Suprapubic skin (tissue), 3 donors: ENCODE data around the gene ANKRD17.

Experiments used
- EP300 ChIP-seq: sonication (generic); formaldehyde crosslinking; IDR thresholded peaks from one replicate; pipeline ENCODE4 v1.6.1; 2017; ENCODE audit warnings: antibody characterized with exemption
- POLR2A ChIP-seq, 2 donors: fragments of 450-650 bp; IDR thresholded peaks; one replicate each; pipeline ENCODE4 v1.6.1; 2017; ENCODE audit warnings: antibody characterized with exemption in 2 of 2, mild to moderate bottlenecking in 2 of 2, moderate library complexity in 2 of 2
- TF ChIP-seq, protein P1 (sequence below), 2 donors: fragments of 200-600 bp in 1 of 2; fragments of 450-650 bp in 1 of 2; sonication (generic) in 1 of 2; IDR thresholded peaks; one replicate each; pipeline ENCODE4 v1.5.1; 2016 to 2019; ENCODE audit warnings: antibody characterized with exemption in 2 of 2, mild to moderate bottlenecking in 1 of 2, moderate library complexity in 1 of 2

DNA sequence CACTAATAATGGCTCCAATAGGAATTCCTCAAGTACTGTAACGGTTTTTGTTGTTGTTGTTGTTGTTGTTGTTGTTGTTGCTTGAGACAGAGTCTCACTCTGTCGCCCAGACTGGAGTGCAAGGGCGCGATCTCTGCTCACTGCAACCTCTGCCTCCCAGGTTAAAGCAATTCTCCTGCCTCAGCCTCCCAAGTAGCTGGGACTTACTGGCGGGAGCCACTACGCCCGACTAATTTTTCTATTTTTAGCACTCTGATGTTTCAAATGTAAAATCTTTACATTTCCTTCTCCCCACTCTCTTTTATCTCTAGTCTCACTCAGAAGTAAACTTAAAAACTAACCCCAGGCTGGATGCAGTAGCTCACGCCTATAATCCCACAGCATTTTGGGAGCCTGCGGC, 8.0 kb downstream of the ANKRD17 start:
- TF ChIP-seq, protein P1, sequence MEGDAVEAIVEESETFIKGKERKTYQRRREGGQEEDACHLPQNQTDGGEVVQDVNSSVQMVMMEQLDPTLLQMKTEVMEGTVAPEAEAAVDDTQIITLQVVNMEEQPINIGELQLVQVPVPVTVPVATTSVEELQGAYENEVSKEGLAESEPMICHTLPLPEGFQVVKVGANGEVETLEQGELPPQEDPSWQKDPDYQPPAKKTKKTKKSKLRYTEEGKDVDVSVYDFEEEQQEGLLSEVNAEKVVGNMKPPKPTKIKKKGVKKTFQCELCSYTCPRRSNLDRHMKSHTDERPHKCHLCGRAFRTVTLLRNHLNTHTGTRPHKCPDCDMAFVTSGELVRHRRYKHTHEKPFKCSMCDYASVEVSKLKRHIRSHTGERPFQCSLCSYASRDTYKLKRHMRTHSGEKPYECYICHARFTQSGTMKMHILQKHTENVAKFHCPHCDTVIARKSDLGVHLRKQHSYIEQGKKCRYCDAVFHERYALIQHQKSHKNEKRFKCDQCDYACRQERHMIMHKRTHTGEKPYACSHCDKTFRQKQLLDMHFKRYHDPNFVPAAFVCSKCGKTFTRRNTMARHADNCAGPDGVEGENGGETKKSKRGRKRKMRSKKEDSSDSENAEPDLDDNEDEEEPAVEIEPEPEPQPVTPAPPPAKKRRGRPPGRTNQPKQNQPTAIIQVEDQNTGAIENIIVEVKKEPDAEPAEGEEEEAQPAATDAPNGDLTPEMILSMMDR (IDR thresholded peaks at IDR 0.05): no peak
- TF ChIP-seq POLR2A (IDR thresholded peaks at IDR 0.05) (no peak), EP300 (no peak)
